ENCODE results near the gene TBX6. TPM values are rescaled to one million over a fixed set of nuclear protein-coding genes. Genes with fewer than 3 reads are reported as not detected.

TBX6 gene
- total and polyA plus RNA-seq, 2 of the 4 experiments (the other 2 are of a cell fraction): 0.10 TPM; not detected in 1

DNA sequence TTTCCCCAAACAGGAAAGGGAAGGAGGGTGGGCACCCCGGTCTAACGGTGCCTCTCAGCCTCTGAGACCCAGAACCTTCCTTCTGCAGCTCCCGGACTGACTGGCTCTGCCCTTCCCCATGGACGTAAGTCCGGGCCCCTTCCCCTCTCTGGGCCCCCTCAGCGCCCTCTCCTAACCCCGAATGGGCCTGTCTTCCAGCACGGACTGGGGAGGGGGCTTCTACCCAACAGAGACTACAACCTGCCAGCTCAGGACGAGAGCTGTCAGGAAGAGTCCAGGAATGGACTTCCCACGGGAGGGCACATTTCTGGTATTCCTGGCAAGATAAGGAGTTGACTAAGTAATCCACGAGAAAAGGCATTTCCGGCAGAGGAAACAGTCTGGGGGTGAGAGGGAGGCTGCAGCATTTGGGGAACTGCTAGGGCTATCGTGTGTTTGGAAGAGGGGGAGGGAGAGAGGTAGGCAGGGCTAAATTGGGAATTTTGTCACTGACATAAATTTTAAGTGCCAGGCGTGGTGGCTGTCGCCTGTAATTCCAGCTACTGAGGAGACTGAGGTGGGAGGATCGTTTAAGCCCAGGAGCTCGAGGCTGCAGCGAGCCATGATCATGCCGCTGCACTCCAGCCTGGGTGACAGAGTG lies 38.2 kb downstream of the TBX6 start:
- Histone ChIP-seq H3K79me1 (ENCODE audit: low read depth in 1 of 2, low read length in 2 of 2) (peaks cover 6 to 42% of the 10 kb centered on the region in 2 experiments; a peak in 2 of 4 replicates), H3K4me3 (ENCODE audit: insufficient read depth, low read depth, low read length) (peak overlapping the region; percentile 61), H3K23ac (ENCODE audit: low read depth, low read length) (no peak overlapping the region), H2BK15ac (ENCODE audit: low read depth, low read length) (peak overlapping the region; percentile 0; the same call in 1 of the 3 replicates), H3K9me3 (ENCODE audit: control insufficient read depth, insufficient read depth, low read length) (no peaks in the 10 kb centered on the region), H3K27me3 (ENCODE audit: control insufficient read depth, insufficient read depth, low read length) (no peaks in the 10 kb centered on the region), H3K18ac (ENCODE audit: low read depth, low read length) (no peak overlapping the region), H2BK120ac (ENCODE audit: low read depth, low read length) (peak overlapping the region; percentile 76; the same call in 1 of the 2 replicates), H3K36me3 (ENCODE audit: control insufficient read depth, insufficient read depth, low read length) (no peaks in the 10 kb centered on the region), H2BK20ac (ENCODE audit: low read depth, low read length) (peak overlapping the region; percentile 63; the same call in 1 of the 2 replicates), H2AFZ (replicated peaks; ENCODE audit: low read length, poor library complexity) (peak overlapping the region; percentile 94), H2AK9ac (replicated peaks; ENCODE audit: low read depth, low read length, poor library complexity) (peak overlapping the region; percentile 97), H3K27ac (ENCODE audit: insufficient read depth, low read length) (peak overlapping the region; percentile 69), H3K4ac (ENCODE audit: low read depth, low read length) (peak overlapping the region; percentile 86), H3K56ac (ENCODE audit: extremely low read depth, insufficient read depth, low read length) (peak overlapping the region; percentile 40), H3K9ac (ENCODE audit: low read depth, low read length) (peak overlapping the region; percentile 59), H4K8ac (ENCODE audit: low read depth in 2 of 2, low read length in 2 of 2) (peak overlapping the region; percentile 30 to 59; a peak in 2 of 4 replicates), H2BK5ac (ENCODE audit: low read depth, low read length, poor library complexity, severe bottlenecking) (peak overlapping the region; percentile 65), H4K5ac (ENCODE audit: low read depth, low read length) (no peak overlapping the region), H2AK5ac (ENCODE audit: low read depth, low read length) (peak overlapping the region; percentile 81), H4K91ac (ENCODE audit: insufficient read depth, low read depth, low read length) (peak overlapping the region; percentile 78), H3K9me1 (ENCODE audit: insufficient read depth, low read length) (peaks cover 14% of the 10 kb centered on the region), H3K14ac (replicated peaks; ENCODE audit: low read depth, low read length) (peak overlapping the region; percentile 88), H3K4me2 (ENCODE audit: low read depth, low read length) (peak overlapping the region; percentile 89), H3K4me1 (ENCODE audit: control insufficient read depth, insufficient read depth, low read length) (peaks cover 7% of the 10 kb centered on the region), H4K20me1 (ENCODE audit: insufficient read depth, low read length) (no peaks in the 10 kb centered on the region; the same call in 1 of the 2 replicates)
- no TSS peak for BruUV-seq (replicated peaks)
- POLR2A ChIA-PET (ENCODE audit: unreplicated experiment): interaction anchor here (0.8 kb wide), 1 partner anchor 12 kb away, joined by 4 read pairs; no protein-coding TSS in a partner anchor
- 10% methylated on average over 7 of the region's 19 CpGs; no CpG with 5 or more reads in 1 of the 2 experiments for WGBS, 2 experiments (ENCODE audit: extremely low coverage in 2 of 2, insufficient read length in 1 of 2)
- peak; percentile 69 for ATAC-seq (ENCODE audit: low read depth)
- CTCF ChIA-PET: no interaction called here
- DNase-seq: peak; percentile 57
- dilution Hi-C loops (cut with HindIII; ENCODE audit: low sequenced_read_pairs, unreplicated experiment) (no loop called here), in situ Hi-C loops (cut with MboI; ENCODE audit: low sequenced_read_pairs) (no loop called here), intact Hi-C loops (cut with micrococcal nuclease) (no loop called here)
- TF ChIP-seq RFX5 (IDR thresholded peaks at IDR 0.05; ENCODE audit: low read depth, low read length) (no peak), SMC3 (IDR thresholded peaks at IDR 0.05; ENCODE audit: low read depth, low read length) (no peak), BHLHE40 (IDR thresholded peaks at IDR 0.05; ENCODE audit: low read depth, low read length) (0 out of 2 replicates have a peak, but pooled peaks have one; percentile 12), NFE2L2 (IDR thresholded peaks at IDR 0.05; ENCODE audit: low read depth, low read length) (no peak), POLR2A (IDR thresholded peaks at IDR 0.05; ENCODE audit: low read depth, low read length) (no peak), FOS (IDR thresholded peaks at IDR 0.05; ENCODE audit: low read depth, low read length) (no peak), RAD21 (IDR thresholded peaks at IDR 0.05; ENCODE audit: low read length) (no peak), MAZ (IDR thresholded peaks at IDR 0.05; ENCODE audit: borderline replicate concordance, low read depth, low read length) (0 out of 2 replicates have a peak, but pooled peaks have one; percentile 26), MXI1 (IDR thresholded peaks at IDR 0.05; ENCODE audit: borderline replicate concordance, low read depth, low read length) (0 out of 2 replicates have a peak, but pooled peaks have one; percentile 33)
- TF ChIP-seq, protein P1, sequence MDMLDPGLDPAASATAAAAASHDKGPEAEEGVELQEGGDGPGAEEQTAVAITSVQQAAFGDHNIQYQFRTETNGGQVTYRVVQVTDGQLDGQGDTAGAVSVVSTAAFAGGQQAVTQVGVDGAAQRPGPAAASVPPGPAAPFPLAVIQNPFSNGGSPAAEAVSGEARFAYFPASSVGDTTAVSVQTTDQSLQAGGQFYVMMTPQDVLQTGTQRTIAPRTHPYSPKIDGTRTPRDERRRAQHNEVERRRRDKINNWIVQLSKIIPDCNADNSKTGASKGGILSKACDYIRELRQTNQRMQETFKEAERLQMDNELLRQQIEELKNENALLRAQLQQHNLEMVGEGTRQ (IDR thresholded peaks at IDR 0.05; ENCODE audit: low read depth, low read length): no peak
